IMR-90 (cell line): ENCODE measurements around the gene FAM83C. TPM values are rescaled to one million over a fixed set of nuclear protein-coding genes. Genes with fewer than 3 reads are reported as not detected.

ENCODE experiments used
- ATAC-seq: fragments of 200-7000 bp; cut with Tn5 transposase; 2 replicates; pipeline ENCODE4 v1.9.1; 2020; ENCODE audit warnings: low read depth, mild to moderate bottlenecking, moderate library complexity
- BruUV-seq: library from RNA; stranded (reverse); fragments of 400-500 nt; replicated peaks from 2 replicates; lab custom pipeline; 2021; lab: Mats Ljungman, UMichigan
- CTCF ChIA-PET: fragments of 300-600 bp; formaldehyde crosslinking; extraction: SDS; loops from one replicate; lab custom pipeline; 2021; ENCODE audit warnings: antibody characterized with exemption; lab: Yijun Ruan, JAX
- POLR2A ChIA-PET: fragments of 300-600 bp; sonication (Branson Sonifier 250); formaldehyde crosslinking; loops from one replicate; lab custom pipeline; 2022; ENCODE audit warnings: antibody characterized with exemption; ENCODE audit not compliant: unreplicated experiment; lab: Charles Lee
- DNase-seq: peaks from one replicate; pipeline ENCODE4 v3.0.0; 2013
- H2AFZ ChIP-seq: replicated peaks from 2 replicates; pipeline ENCODE3; 2013; ENCODE audit warnings: low read length, mild to moderate bottlenecking; ENCODE audit not compliant: poor library complexity
- H2AK5ac ChIP-seq: 2 replicates; pipeline ENCODE4 v1.6.1; 2013; ENCODE audit warnings: low read depth, low read length, inconsistent platforms
- H2AK9ac ChIP-seq: replicated peaks from 2 replicates; pipeline ENCODE3; 2013; ENCODE audit warnings: mild to moderate bottlenecking, low read depth, low read length, moderate library complexity; ENCODE audit not compliant: poor library complexity
- H2BK120ac ChIP-seq: 2 replicates; pipeline ENCODE4 v1.6.1; 2013; ENCODE audit warnings: low read depth, low read length, inconsistent platforms
- H2BK15ac ChIP-seq: 3 replicates; pipeline ENCODE4 v1.6.1; 2013; ENCODE audit warnings: low read depth, low read length, inconsistent platforms
- H2BK20ac ChIP-seq: 2 replicates; pipeline ENCODE4 v1.6.1; 2013; ENCODE audit warnings: low read depth, mild to moderate bottlenecking, inconsistent platforms, low read length, moderate library complexity
- H2BK5ac ChIP-seq: 2 replicates; pipeline ENCODE4 v1.6.1; 2013; ENCODE audit warnings: mild to moderate bottlenecking, low read depth, low read length, inconsistent platforms; ENCODE audit not compliant: poor library complexity, severe bottlenecking
- H3K14ac ChIP-seq: replicated peaks from 2 replicates; pipeline ENCODE4 v1.6.1; 2013; ENCODE audit warnings: low read depth, low read length, inconsistent platforms
- H3K18ac ChIP-seq: 2 replicates; pipeline ENCODE4 v1.6.1; 2013; ENCODE audit warnings: low read depth, low read length, control low read depth
- H3K23ac ChIP-seq: 2 replicates; pipeline ENCODE4 v1.6.1; 2013; ENCODE audit warnings: low read depth, low read length, inconsistent platforms
- H3K27ac ChIP-seq: 2 replicates; pipeline ENCODE4 v1.5.1; 2013; ENCODE audit warnings: mild to moderate bottlenecking, control low read depth, low read length; ENCODE audit not compliant: insufficient read depth
- H3K27me3 ChIP-seq: 2 replicates; pipeline ENCODE4 v1.6.1; 2013; ENCODE audit warnings: low read length; ENCODE audit not compliant: control insufficient read depth, insufficient read depth
- H3K36me3 ChIP-seq: 2 replicates; pipeline ENCODE4 v1.6.1; 2013; ENCODE audit warnings: low read length, mixed read lengths; ENCODE audit not compliant: control insufficient read depth, insufficient read depth
- H3K4ac ChIP-seq: 2 replicates; pipeline ENCODE4 v1.6.1; 2013; ENCODE audit warnings: low read depth, low read length, inconsistent platforms
- H3K4me1 ChIP-seq: 2 replicates; pipeline ENCODE4 v1.6.1; 2013; ENCODE audit warnings: low read length, mixed read lengths; ENCODE audit not compliant: control insufficient read depth, insufficient read depth
- H3K4me2 ChIP-seq: 2 replicates; pipeline ENCODE4 v1.6.1; 2013; ENCODE audit warnings: low read depth, mild to moderate bottlenecking, control low read depth, low read length, moderate library complexity
- H3K4me3 ChIP-seq: 2 replicates; pipeline ENCODE4 v1.5.1; 2013; ENCODE audit warnings: low read depth, mild to moderate bottlenecking, control low read depth, low read length, moderate library complexity; ENCODE audit not compliant: insufficient read depth
- H3K56ac ChIP-seq: 2 replicates; pipeline ENCODE4 v1.6.1; 2013; ENCODE audit warnings: low read length, inconsistent platforms; ENCODE audit not compliant: insufficient read depth; ENCODE audit errors: extremely low read depth
- H3K79me1 ChIP-seq, 2 experiments: 2 replicates each; pipeline ENCODE4 v1.6.1; 2013; ENCODE audit warnings: low read length in 2 of 2, inconsistent platforms in 1 of 2, low read depth in 1 of 2
- H3K9ac ChIP-seq: 2 replicates; pipeline ENCODE4 v1.6.1; 2013; ENCODE audit warnings: low read depth, low read length, control low read depth
- H3K9me1 ChIP-seq: 2 replicates; pipeline ENCODE4 v1.6.1; 2013; ENCODE audit warnings: low read length, inconsistent platforms; ENCODE audit not compliant: insufficient read depth
- H3K9me3 ChIP-seq: 2 replicates; pipeline ENCODE4 v1.6.1; 2013; ENCODE audit warnings: low read length; ENCODE audit not compliant: control insufficient read depth, insufficient read depth
- H4K20me1 ChIP-seq: 2 replicates; pipeline ENCODE4 v1.6.1; 2013; ENCODE audit warnings: low read length, inconsistent platforms; ENCODE audit not compliant: insufficient read depth
- H4K5ac ChIP-seq: 2 replicates; pipeline ENCODE4 v1.6.1; 2013; ENCODE audit warnings: mild to moderate bottlenecking, low read depth, low read length, control low read depth
- H4K8ac ChIP-seq, 2 experiments: 2 replicates each; pipeline ENCODE4 v1.6.1; 2013; ENCODE audit warnings: low read depth in 2 of 2, low read length in 2 of 2, control low read depth in 1 of 2, inconsistent platforms in 1 of 2
- H4K91ac ChIP-seq: 2 replicates; pipeline ENCODE4 v1.6.1; 2013; ENCODE audit warnings: low read depth, low read length, inconsistent platforms; ENCODE audit not compliant: insufficient read depth
- MAFK ChIP-seq: IDR thresholded peaks from 2 replicates; pipeline ENCODE4 v1.6.1; 2012; ENCODE audit warnings: low read depth, low read length, improper control_type of control experiment
- WGBS, 2 experiments: methylation state at CpG; one replicate each; pipeline versions ENCODE4 v1.1.5 to v1.1.7; 2013; ENCODE audit warnings: missing lambda C conversion rate in 2 of 2; ENCODE audit not compliant: insufficient read length in 1 of 2; ENCODE audit errors: extremely low coverage in 2 of 2; 5-methylcytosine and 5-hydroxymethylcytosine counted together
- dilution Hi-C: fragments of 300-500 bp; cut with HindIII; formaldehyde crosslinking; loops from one replicate; pipeline ENCODE4 v1.14.3; 2018; ENCODE audit warnings: low sequenced_read_pairs; ENCODE audit not compliant: unreplicated experiment
- in situ Hi-C: fragments of 300-500 bp; cut with MboI; formaldehyde crosslinking; loops from 3 replicates; pipeline ENCODE4 v1.14.3; 2019; ENCODE audit warnings: low sequenced_read_pairs, inconsistent platforms, mixed read lengths
- intact Hi-C: fragments of 100-400 bp; cut with micrococcal nuclease; formaldehyde crosslinking; loops from 2 replicates; pipeline ENCODE4 v1.10.0; 2022
- polyA plus RNA-seq, 3 experiments: library from polyadenylated mRNA; depleted of rRNA; stranded (reverse); fragments of >200 nt; gene quantifications; 2 replicates each; pipeline ENCODE4 v1.2.3, GENCODE V29; 2012; ENCODE audit warnings: low replicate concordance in 1 of 3
- total RNA-seq: library from RNA; depleted of rRNA; stranded (reverse); fragments of >200 nt; gene quantifications from 2 replicates; pipeline ENCODE4 v1.2.3, GENCODE V29; 2012

FAM83C gene
- total and polyA plus RNA-seq, 2 of the 4 experiments (the other 2 are of a cell fraction), result 0.02 TPM; not detected in 1

DNA sequence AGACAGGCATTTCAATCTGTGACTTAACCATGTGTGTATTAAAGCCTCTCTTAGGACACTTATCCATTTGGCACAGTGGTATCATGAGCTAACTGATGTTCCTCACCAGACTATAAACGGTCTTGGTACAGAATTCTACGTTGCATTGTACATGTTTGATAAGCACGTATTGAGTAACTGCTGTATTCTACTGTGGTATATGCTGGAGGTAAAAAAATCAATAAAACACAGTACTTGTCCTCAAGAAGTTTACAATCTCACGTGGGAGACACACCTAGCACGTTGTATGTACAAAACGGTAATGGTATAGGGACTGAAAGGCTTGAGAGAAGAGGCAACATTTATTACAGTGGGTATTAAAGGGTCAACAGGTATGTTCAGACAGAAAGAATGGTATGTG is 33.2 kb upstream of the FAM83C start:
- ATAC-seq, result no peak
- Histone ChIP-seq H2BK120ac (no peak overlapping the region), H3K4ac (no peak overlapping the region), H3K9ac (no peak overlapping the region), H4K20me1 (no peaks in the 10 kb centered on the region), H3K18ac (no peak overlapping the region; the same call in 1 of the 2 replicates), H3K4me3 (no peak overlapping the region), H3K27me3 (no peaks in the 10 kb centered on the region), H2BK5ac (no peak overlapping the region), H2AFZ (no peak overlapping the region), H4K91ac (peak overlapping the region; percentile 26), H3K4me1 (peaks cover 19% of the 10 kb centered on the region), H4K5ac (no peak overlapping the region), H2BK20ac (peak overlapping the region; percentile 61; the same call in 1 of the 2 replicates), H3K27ac (no peak overlapping the region), H3K36me3 (no peaks in the 10 kb centered on the region), H3K56ac (no peak overlapping the region), H2BK15ac (peak overlapping the region; percentile 12; the same call in 1 of the 3 replicates), H3K79me1 (peaks cover 0 to 41% of the 10 kb centered on the region in 2 experiments; a peak in 2 of 4 replicates), H3K23ac (no peak overlapping the region), H3K4me2 (no peak overlapping the region), H3K9me3 (no peaks in the 10 kb centered on the region), H2AK9ac (no peak overlapping the region), H3K14ac (no peak overlapping the region), H4K8ac (0 out of 4 replicates have a peak overlapping the region, but pooled peaks of 1 of the 2 experiments have one; percentile 11), H3K9me1 (peaks cover 26% of the 10 kb centered on the region), H2AK5ac (0 out of 2 replicates have a peak overlapping the region, but pooled peaks have one; percentile 11)
- ChIA-PET CTCF (no interaction called here), POLR2A (no interaction called here)
- intact Hi-C loops, result no loop called here
- in situ Hi-C loops, result no loop called here
- dilution Hi-C loops, result no loop called here
- no TSS peak for BruUV-seq
- no peak for TF ChIP-seq MAFK
- DNase-seq, result no peak
- WGBS, 2 experiments, result no CpG with 5 or more reads among the region's 6 CpGs
